ENCODE results near the gene EVA1B. TPM values are rescaled to one million over a fixed set of nuclear protein-coding genes. Genes with fewer than 3 reads are reported as not detected.
A peak's percentile ranks its signal among the peaks of the same experiment; 100 is the strongest.

EVA1B gene
- total RNA-seq, 1 experiment from 2014 or later, result 5.5 TPM

DNA sequence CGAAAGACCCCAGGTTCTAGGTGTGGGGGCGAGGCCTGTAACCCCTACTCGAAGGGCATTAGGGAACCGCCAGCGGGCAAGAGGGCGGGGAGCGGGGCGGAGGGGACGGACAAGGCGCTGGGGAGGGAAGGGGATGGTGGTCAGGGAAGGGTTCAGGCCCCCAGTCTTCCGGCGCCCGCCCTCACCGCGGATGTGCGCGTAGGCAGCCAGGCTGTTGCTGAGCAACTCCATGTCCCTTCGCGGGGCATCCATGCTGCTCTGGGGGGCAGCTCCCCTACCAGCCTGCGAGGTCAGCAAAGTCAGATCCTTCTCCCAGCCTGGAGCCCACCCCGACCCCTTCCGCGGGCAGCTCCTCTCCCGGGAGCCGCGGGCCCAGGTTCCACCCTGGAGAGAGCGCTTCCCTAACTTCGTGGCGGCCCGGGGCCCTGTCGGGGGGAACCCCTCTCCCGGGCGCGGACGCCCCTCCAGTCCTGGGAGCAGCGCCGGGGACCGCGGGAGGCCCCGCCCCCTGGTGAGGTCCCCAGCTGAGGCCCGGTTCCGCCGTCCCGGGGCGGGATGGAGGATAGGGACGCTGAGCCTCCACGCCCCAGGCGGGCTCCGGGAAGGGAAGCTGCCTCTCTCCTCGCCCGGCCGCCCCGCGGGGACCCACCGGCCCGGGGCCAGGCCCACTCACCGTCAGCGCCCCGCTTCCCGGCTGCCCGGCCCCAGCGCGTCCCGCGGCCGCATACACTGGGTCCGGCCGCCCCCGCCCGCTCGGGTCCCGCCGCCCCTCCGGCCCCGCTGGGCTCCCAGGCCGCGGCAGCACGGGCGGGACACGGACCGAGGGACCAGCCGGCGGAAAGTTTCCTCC lies 434 bp downstream of the EVA1B start:
- no peak overlapping the region for H3K56ac ChIP-seq (ENCODE audit: insufficient read length, low read depth, low read length)
- H3K4me1 Mint-ChIP-seq, result peaks cover 19 to 20% of the 10 kb centered on the region in 2 experiments
- H2BK20ac ChIP-seq (ENCODE audit: low read depth, low read length, poor library complexity, severe bottlenecking), result no peak overlapping the region
- H3K27ac ChIP-seq (ENCODE audit: insufficient read length, low read depth, low read length), result no peak overlapping the region
- TF ChIP-seq, protein P1, sequence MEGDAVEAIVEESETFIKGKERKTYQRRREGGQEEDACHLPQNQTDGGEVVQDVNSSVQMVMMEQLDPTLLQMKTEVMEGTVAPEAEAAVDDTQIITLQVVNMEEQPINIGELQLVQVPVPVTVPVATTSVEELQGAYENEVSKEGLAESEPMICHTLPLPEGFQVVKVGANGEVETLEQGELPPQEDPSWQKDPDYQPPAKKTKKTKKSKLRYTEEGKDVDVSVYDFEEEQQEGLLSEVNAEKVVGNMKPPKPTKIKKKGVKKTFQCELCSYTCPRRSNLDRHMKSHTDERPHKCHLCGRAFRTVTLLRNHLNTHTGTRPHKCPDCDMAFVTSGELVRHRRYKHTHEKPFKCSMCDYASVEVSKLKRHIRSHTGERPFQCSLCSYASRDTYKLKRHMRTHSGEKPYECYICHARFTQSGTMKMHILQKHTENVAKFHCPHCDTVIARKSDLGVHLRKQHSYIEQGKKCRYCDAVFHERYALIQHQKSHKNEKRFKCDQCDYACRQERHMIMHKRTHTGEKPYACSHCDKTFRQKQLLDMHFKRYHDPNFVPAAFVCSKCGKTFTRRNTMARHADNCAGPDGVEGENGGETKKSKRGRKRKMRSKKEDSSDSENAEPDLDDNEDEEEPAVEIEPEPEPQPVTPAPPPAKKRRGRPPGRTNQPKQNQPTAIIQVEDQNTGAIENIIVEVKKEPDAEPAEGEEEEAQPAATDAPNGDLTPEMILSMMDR (conservative IDR thresholded peaks at IDR 0.05), result no peak
- peak overlapping the region; percentile 34 for H3K9ac ChIP-seq (ENCODE audit: extremely low read depth, insufficient read length, low read length)
- peak overlapping the region; percentile 51 for H3K4me2 ChIP-seq (ENCODE audit: insufficient read depth, insufficient read length, low read length)
- WGBS (ENCODE audit: extremely low coverage, insufficient read length, low lambda C conversion rate), result no CpG with 5 or more reads among the region's 83 CpGs
- peak overlapping the region; percentile 66 to 87 for H3K4me3 Mint-ChIP-seq
- H2BK5ac ChIP-seq (ENCODE audit: insufficient read length, low read length), result no peak overlapping the region
- no peaks in the 10 kb centered on the region for H3K79me1 ChIP-seq (ENCODE audit: insufficient read depth, low read depth, low read length, poor library complexity, severe bottlenecking)
- H2BK12ac ChIP-seq (ENCODE audit: insufficient read length, low read depth, low read length), result no peak overlapping the region
- no peak overlapping the region for H2BK120ac ChIP-seq (ENCODE audit: low read depth, low read length, poor library complexity, severe bottlenecking)
- peak overlapping the region in 1 of 3 experiments; percentile 88; a peak in 1 of 7 replicates for H3K27ac Mint-ChIP-seq
- H4K8ac ChIP-seq (replicated peaks; ENCODE audit: insufficient read length, low read depth, low read length), result no peak overlapping the region
- no peak overlapping the region for H4K91ac ChIP-seq (ENCODE audit: insufficient read length, low read depth, low read length)
- H3K36me3 Mint-ChIP-seq (ENCODE audit: insufficient read depth in 1 of 3, low read depth in 3 of 3), result peaks cover 0 to 6% (median 3%) of the 10 kb centered on the region in 3 experiments; a peak in 5 of 7 replicates
- no peaks in the 10 kb centered on the region for H3K9me3 ChIP-seq (ENCODE audit: control insufficient read depth, low read depth, low read length)
- peak overlapping the region; percentile 59 for H3K14ac ChIP-seq (ENCODE audit: insufficient read depth, low read length)
- H3K23me2 ChIP-seq (ENCODE audit: insufficient read length, low read depth, low read length, poor library complexity, severe bottlenecking), result peaks cover 32% of the 10 kb centered on the region
- no peak overlapping the region for H3K4ac ChIP-seq (ENCODE audit: low read depth, low read length)
- H2AFZ ChIP-seq (ENCODE audit: low read length), result no peak overlapping the region
- peak; percentile 70 for DNase-seq
- H3T11ph ChIP-seq (ENCODE audit: low read length), result no peak overlapping the region
- no peak overlapping the region for H2AK5ac ChIP-seq (ENCODE audit: insufficient read length, low read length)
- no peak overlapping the region for H4K5ac ChIP-seq (ENCODE audit: insufficient read length, low read depth, low read length)
- H3K4me1 ChIP-seq (ENCODE audit: insufficient read depth, low read length), result no peaks in the 10 kb centered on the region
- H3K79me2 ChIP-seq (ENCODE audit: insufficient read depth, low read length), result no peaks in the 10 kb centered on the region
- no peak overlapping the region for H2BK15ac ChIP-seq (ENCODE audit: low read depth, low read length)
- H3K27me3 ChIP-seq (ENCODE audit: insufficient read depth, low read length), result no peaks in the 10 kb centered on the region
- peaks cover 47% of the 10 kb centered on the region for H3K27me3 Mint-ChIP-seq (ENCODE audit: low read depth)
- no peaks in the 10 kb centered on the region; a peak in 2 of 5 replicates for H3K9me3 Mint-ChIP-seq
- peak overlapping the region; percentile 77 for H3K18ac ChIP-seq (ENCODE audit: insufficient read length, low read depth, low read length)
- peaks cover 5% of the 10 kb centered on the region for H4K20me1 ChIP-seq (ENCODE audit: control insufficient read depth, insufficient read depth, insufficient read length)
- no peak overlapping the region for H3K23ac ChIP-seq (ENCODE audit: insufficient read length, low read depth, low read length)

Data from H9 (cell line).